Loucy (cell line): ENCODE results near the gene LNPK.

ENCODE experiments used
- EZH2phosphoT487 ChIP-seq: fragments of 200-600 bp; IDR thresholded peaks from 2 replicates; pipeline ENCODE4 v1.6.1; 2018; ENCODE audit warnings: antibody characterized with exemption, mild to moderate bottlenecking, moderate library complexity, borderline replicate concordance
- TF ChIP-seq, protein P1 (sequence below): fragments of 200-600 bp; sonication (generic); conservative IDR thresholded peaks from 2 replicates; pipeline ENCODE4 v1.5.1; 2014; ENCODE audit warnings: mild to moderate bottlenecking, antibody characterized with exemption, low read length

- TF ChIP-seq, protein P1, sequence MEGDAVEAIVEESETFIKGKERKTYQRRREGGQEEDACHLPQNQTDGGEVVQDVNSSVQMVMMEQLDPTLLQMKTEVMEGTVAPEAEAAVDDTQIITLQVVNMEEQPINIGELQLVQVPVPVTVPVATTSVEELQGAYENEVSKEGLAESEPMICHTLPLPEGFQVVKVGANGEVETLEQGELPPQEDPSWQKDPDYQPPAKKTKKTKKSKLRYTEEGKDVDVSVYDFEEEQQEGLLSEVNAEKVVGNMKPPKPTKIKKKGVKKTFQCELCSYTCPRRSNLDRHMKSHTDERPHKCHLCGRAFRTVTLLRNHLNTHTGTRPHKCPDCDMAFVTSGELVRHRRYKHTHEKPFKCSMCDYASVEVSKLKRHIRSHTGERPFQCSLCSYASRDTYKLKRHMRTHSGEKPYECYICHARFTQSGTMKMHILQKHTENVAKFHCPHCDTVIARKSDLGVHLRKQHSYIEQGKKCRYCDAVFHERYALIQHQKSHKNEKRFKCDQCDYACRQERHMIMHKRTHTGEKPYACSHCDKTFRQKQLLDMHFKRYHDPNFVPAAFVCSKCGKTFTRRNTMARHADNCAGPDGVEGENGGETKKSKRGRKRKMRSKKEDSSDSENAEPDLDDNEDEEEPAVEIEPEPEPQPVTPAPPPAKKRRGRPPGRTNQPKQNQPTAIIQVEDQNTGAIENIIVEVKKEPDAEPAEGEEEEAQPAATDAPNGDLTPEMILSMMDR: no peak
- no peak for TF ChIP-seq EZH2phosphoT487
These were observed 35.2 kb downstream of the LNPK start for GRCh38 chr2:175966839-175967238.
